ENCODE measurements around the gene MXRA8.

Gene MXRA8

GRCh38 chr1:1354271-1355247 is 3.8 kb downstream of the MXRA8 start:
- Histone ChIP-seq H3K4me3 (peak overlapping the region in 2 of 7 experiments; percentile 17 to 37), H3K27ac (no peak overlapping the region)

- Histone ChIP-seq H3K4me3 (no peak overlapping the region), H3K27ac (peak overlapping the region in 2 of 21 experiments; percentile 14 to 48)
Measured at GRCh38 chr1:1353389-1354151, 4.8 kb downstream of the MXRA8 start.

- Histone ChIP-seq H3K4me3 (no peak overlapping the region), H3K27ac (peak overlapping the region in 1 of 21 experiments; percentile 14)
Measured at GRCh38 chr1:1352786-1353388, 5.5 kb downstream of the MXRA8 start.

- H3K4me3 ChIP-seq = peak overlapping the region in 1 of 7 experiments; percentile 15
- H3K27ac ChIP-seq = peak overlapping the region in 4 of 21 experiments; percentile 7 to 49 (median 34)
Measured at GRCh38 chr1:1351511-1352427, 6.6 kb downstream of the MXRA8 start.

- peak within 1 kb of the TSS; percentile 57 to 90 (median 76) for H3K4me3 ChIP-seq
- peak within 1 kb of the TSS; percentile 69 to 97 (median 90) for H3K27ac ChIP-seq
Measured at GRCh38 chr1:1349256-1350012, 8.9 kb downstream of the MXRA8 start, which contains the start of gene DVL1. DVL1 (minus strand) TSS chr1:1349418; CDS start chr1:1349065, 353 bp downstream.

GRCh38 chr1:1348420-1349255 is 9.7 kb downstream of the MXRA8 start:
- Histone ChIP-seq H3K4me3 (peak overlapping the region; percentile 50 to 90 (median 60)), H3K27ac (peak overlapping the region in 18 of 21 experiments; percentile 41 to 88 (median 76))

- Histone ChIP-seq H3K27ac (peak overlapping the region in 18 of 21 experiments; percentile 41 to 88 (median 76)), H3K4me3 (peak overlapping the region; percentile 50 to 90 (median 60))
Measured at GRCh38 chr1:1347663-1348419, 10.5 kb downstream of the MXRA8 start.

- Histone ChIP-seq H3K4me3 (peak overlapping the region in 2 of 7 experiments; percentile 76 to 90), H3K27ac (peak overlapping the region in 12 of 21 experiments; percentile 58 to 88 (median 79))
Measured at GRCh38 chr1:1347026-1347595, 11.2 kb downstream of the MXRA8 start.

GRCh38 chr1:1346501-1346890 is 11.9 kb downstream of the MXRA8 start:
- Histone ChIP-seq H3K4me3 (no peak overlapping the region), H3K27ac (peak overlapping the region in 8 of 21 experiments; percentile 1 to 75 (median 40))

- peak overlapping the region in 10 of 21 experiments; percentile 6 to 76 (median 48) for H3K27ac ChIP-seq
- no peak overlapping the region for H3K4me3 ChIP-seq
Measured at GRCh38 chr1:1345860-1346500, 12.4 kb downstream of the MXRA8 start.

- peak overlapping the region in 16 of 21 experiments; percentile 6 to 76 (median 43) for H3K27ac ChIP-seq
- no peak overlapping the region for H3K4me3 ChIP-seq
Measured at GRCh38 chr1:1345384-1345783, 13.0 kb downstream of the MXRA8 start.

- peak overlapping the region in 18 of 21 experiments; percentile 13 to 76 (median 53) for H3K27ac ChIP-seq
Measured at GRCh38 chr1:1344655-1345361, 13.5 kb downstream of the MXRA8 start.

GRCh38 chr1:1343811-1344421 is 14.4 kb downstream of the MXRA8 start:
- H3K4me3 ChIP-seq = no peak overlapping the region
- peak overlapping the region in 15 of 21 experiments; percentile 12 to 76 (median 58) for H3K27ac ChIP-seq

More at GRCh38 chr1:1344655-1345361, 13.5 kb downstream of the MXRA8 start:
- no peak overlapping the region for H3K4me3 ChIP-seq

GRCh38 chr1:1342584-1343115 is 15.7 kb downstream of the MXRA8 start:
- Histone ChIP-seq H3K4me3 (no peak overlapping the region), H3K27ac (no peak overlapping the region)
